GM21390 (cell line): Measurements from ENCODE around the gene SPATA6L.

Source experiments
- ATAC-seq: cut with Tn5 transposase; IDR thresholded peaks from one replicate; pipeline ENCODE4 v1.9.1; 2021; ENCODE audit not compliant: unreplicated experiment

The SPATA6L gene

GRCh38 chr9:4553951-4554381 lies 112.3 kb downstream of the SPATA6L start:
- no peak for ATAC-seq

DNA sequence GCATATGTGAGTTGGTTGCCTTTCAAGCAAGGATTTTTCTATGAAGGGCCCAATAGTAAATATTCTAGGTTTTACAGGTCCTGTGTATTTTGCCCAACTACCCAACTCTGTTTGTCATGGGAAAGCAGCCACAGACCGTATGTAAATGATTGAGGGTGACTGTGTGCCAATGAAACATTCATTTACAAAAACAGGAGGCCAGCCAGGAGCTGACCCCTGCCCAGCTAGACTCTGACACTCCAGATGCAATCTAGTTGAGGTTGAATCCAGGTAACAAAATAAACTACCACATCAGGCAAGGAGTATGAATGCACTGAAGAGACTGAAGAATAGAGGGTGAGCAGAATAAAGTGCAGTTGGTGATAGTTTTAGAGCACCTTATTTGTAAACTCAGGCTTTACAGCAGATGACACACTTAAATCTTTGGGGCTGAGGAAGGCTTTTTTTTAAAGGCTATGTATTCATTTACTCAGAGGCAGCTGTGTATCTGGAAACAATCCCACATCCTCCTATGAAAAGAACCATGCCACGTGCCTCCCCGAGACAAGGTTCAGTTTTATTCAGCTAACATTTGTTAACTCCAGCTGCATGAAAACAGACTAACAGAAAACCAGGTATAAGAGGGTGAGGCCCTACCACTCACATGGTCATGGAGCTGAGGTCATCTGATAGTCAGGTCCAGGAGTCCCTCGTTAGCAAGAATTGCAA lies 115.3 kb downstream of the SPATA6L start:
- no peak for ATAC-seq

- ATAC-seq, result no peak
Measured at GRCh38 chr9:4549751-4550295, 116.5 kb downstream of the SPATA6L start.

GRCh38 chr9:4548811-4549725 lies 117.2 kb downstream of the SPATA6L start:
- ATAC-seq, result no peak
